Erythroblast (primary cell): ENCODE measurements around the gene CDC34.

Experiments used
- DNase-seq, 2 experiments: peaks; one replicate each; lab custom pipeline; 2025; lab: John Stamatoyannopoulos, UW
- GATA1 ChIP-seq: IDR thresholded peaks from 2 replicates; pipeline ENCODE4 v1.6.1; 2011; ENCODE audit warnings: low read depth, mild to moderate bottlenecking, control low read depth, low read length, moderate library complexity
- POLR2A ChIP-seq: IDR thresholded peaks from 2 replicates; pipeline ENCODE4 v1.6.1; 2011; ENCODE audit warnings: mild to moderate bottlenecking, low read length

CDC34 gene

GRCh38 chr19:494171-495080 is 37.1 kb upstream of the CDC34 start:
- DNase-seq: peak; percentile 46 to 49
- TF ChIP-seq GATA1 (no peak), POLR2A (no peak)

- TF ChIP-seq GATA1 (no peak), POLR2A (no peak)
Observed at GRCh38 chr19:495081-495401, 36.5 kb upstream of the CDC34 start.

GRCh38 chr19:495402-496111 is 36.0 kb upstream of the CDC34 start:
- no peak for TF ChIP-seq POLR2A
- no peak for TF ChIP-seq GATA1
- DNase-seq: peak; percentile 69 to 72

More at GRCh38 chr19:495081-495401, 36.5 kb upstream of the CDC34 start:
- DNase-seq: no peak

GRCh38 chr19:496112-496665 is 35.4 kb upstream of the CDC34 start, which contains the start of gene MADCAM1:
TSS of gene MADCAM1 (plus strand) at chr19:496486. CDS start at chr19:496500, 14 bp downstream.
- no peak for DNase-seq
- TF ChIP-seq GATA1: no peak
- no peak for TF ChIP-seq POLR2A

GRCh38 chr19:496986-497385 is 34.6 kb upstream of the CDC34 start:
- TF ChIP-seq POLR2A: no peak
- no peak for TF ChIP-seq GATA1
- no peak for DNase-seq

GRCh38 chr19:497491-497868 is 34.1 kb upstream of the CDC34 start:
- no peak for TF ChIP-seq POLR2A
- no peak for TF ChIP-seq GATA1
- DNase-seq: no peak

- DNase-seq: no peak
- TF ChIP-seq POLR2A (no peak), GATA1 (no peak)
Observed at GRCh38 chr19:497869-498510, 33.6 kb upstream of the CDC34 start.

- DNase-seq: no peak
- no peak for TF ChIP-seq GATA1
- no peak for TF ChIP-seq POLR2A
Observed at GRCh38 chr19:498511-498891, 33.1 kb upstream of the CDC34 start.

- TF ChIP-seq POLR2A: no peak
- no peak for TF ChIP-seq GATA1
- DNase-seq: no peak
Observed at GRCh38 chr19:498977-499623, 32.5 kb upstream of the CDC34 start.

- TF ChIP-seq POLR2A (no peak), GATA1 (no peak)
- no peak for DNase-seq
Observed at GRCh38 chr19:501646-502045, 29.9 kb upstream of the CDC34 start.

GRCh38 chr19:504616-505015 is 26.9 kb upstream of the CDC34 start:
- no peak for TF ChIP-seq GATA1
- no peak for TF ChIP-seq POLR2A
- DNase-seq: no peak

- TF ChIP-seq GATA1 (no peak), POLR2A (peak; percentile 23)
- DNase-seq: peak; percentile 99
Observed at GRCh38 chr19:506404-507285, 24.9 kb upstream of the CDC34 start.
